DND-41 (cell line): ENCODE data around the gene DOCK4.

Experiments
- ATAC-seq: fragments of 200-7000 bp; cut with Tn5 transposase; 3 replicates; pipeline ENCODE4 v1.9.1; 2021; ENCODE audit warnings: low read depth; ENCODE audit not compliant: insufficient read depth
- DNase-seq: peaks from one replicate; pipeline ENCODE4 v3.0.0-alpha.2; 2020
- H2AFZ ChIP-seq: 2 replicates; pipeline ENCODE4 v1.6.0; 2012; ENCODE audit warnings: low read depth, low read length
- H3K27ac ChIP-seq: 2 replicates; pipeline ENCODE4 v1.5.1; 2012; ENCODE audit warnings: low read length, inconsistent platforms
- H3K27me3 ChIP-seq: fragments of 200-600 bp; sonication (generic); 2 replicates; pipeline ENCODE4 v1.6.0; 2012; ENCODE audit warnings: low read length, mild to moderate bottlenecking, inconsistent platforms; ENCODE audit not compliant: insufficient read depth, poor library complexity
- H3K36me3 ChIP-seq: 2 replicates; pipeline ENCODE4 v1.5.1; 2012; ENCODE audit warnings: low read length, inconsistent platforms; ENCODE audit not compliant: insufficient read depth
- H3K4me1 ChIP-seq: 2 replicates; pipeline ENCODE4 v1.5.1; 2012; ENCODE audit warnings: mild to moderate bottlenecking, low read length; ENCODE audit not compliant: insufficient read depth
- H3K4me2 ChIP-seq: 2 replicates; pipeline ENCODE4 v1.6.0; 2012; ENCODE audit warnings: mild to moderate bottlenecking, moderate library complexity, low read length, inconsistent platforms; ENCODE audit not compliant: insufficient read depth
- H3K4me3 ChIP-seq, 2 experiments: fragments of 200-600 bp in 1 of 2; shearing (Covaris generic) in 1 of 2; 2 replicates each; pipeline ENCODE4 v1.5.1; 2012 to 2016; ENCODE audit warnings: inconsistent platforms in 2 of 2, low read length in 2 of 2, mild to moderate bottlenecking in 2 of 2, low read depth in 1 of 2, moderate library complexity in 1 of 2
- H3K79me2 ChIP-seq: 2 replicates; pipeline ENCODE4 v1.6.0; 2012; ENCODE audit warnings: low read length, inconsistent platforms; ENCODE audit not compliant: insufficient read depth
- H3K9ac ChIP-seq: 2 replicates; pipeline ENCODE4 v1.6.0; 2012; ENCODE audit warnings: low read depth, mild to moderate bottlenecking, inconsistent platforms, low read length, moderate library complexity
- H3K9me3 ChIP-seq: 2 replicates; pipeline ENCODE4 v1.5.1; 2012; ENCODE audit warnings: low read length, moderate library complexity, mild to moderate bottlenecking, inconsistent platforms; ENCODE audit not compliant: insufficient read depth, severe bottlenecking
- H4K20me1 ChIP-seq: 2 replicates; pipeline ENCODE4 v1.6.0; 2012; ENCODE audit warnings: low read length; ENCODE audit not compliant: insufficient read depth
- EZH2 ChIP-seq: IDR thresholded peaks from 3 replicates; pipeline ENCODE4 v1.6.1; 2012; ENCODE audit warnings: borderline replicate concordance, low read depth, mild to moderate bottlenecking, moderate library complexity, low read length, inconsistent platforms; ENCODE audit not compliant: severe bottlenecking
- TF ChIP-seq, protein P1 (sequence below): IDR thresholded peaks from 2 replicates; pipeline ENCODE4 v1.5.1; 2012; ENCODE audit warnings: borderline replicate concordance, low read length, moderate library complexity, mild to moderate bottlenecking; ENCODE audit not compliant: poor library complexity, severe bottlenecking; ENCODE audit errors: extremely low read depth

DOCK4 gene

DNA sequence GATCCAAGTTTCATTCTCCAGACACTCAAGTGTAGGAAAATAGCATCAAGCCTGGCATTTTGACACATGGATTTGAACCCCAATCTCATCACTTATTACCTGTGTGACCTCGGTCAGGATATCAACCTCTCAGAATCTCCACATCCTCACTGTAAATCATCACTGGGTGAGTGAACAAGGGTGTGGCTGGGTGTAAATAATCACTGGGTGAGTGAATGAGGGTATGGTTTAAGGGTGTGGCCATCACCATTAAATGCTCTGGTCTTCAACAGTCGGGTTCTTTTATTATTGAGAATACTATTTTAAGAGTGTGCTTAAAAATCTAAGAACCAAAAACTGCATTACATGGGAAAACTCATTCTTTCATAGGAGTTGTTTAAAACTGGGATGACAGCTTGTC lies 200.1 kb downstream of the DOCK4 start:
- H4K20me1 ChIP-seq = no peaks in the 10 kb centered on the region
- DNase-seq (no peak), ATAC-seq (no peak)
- H3K9me3 ChIP-seq = no peaks in the 10 kb centered on the region
- TF ChIP-seq, protein P1, sequence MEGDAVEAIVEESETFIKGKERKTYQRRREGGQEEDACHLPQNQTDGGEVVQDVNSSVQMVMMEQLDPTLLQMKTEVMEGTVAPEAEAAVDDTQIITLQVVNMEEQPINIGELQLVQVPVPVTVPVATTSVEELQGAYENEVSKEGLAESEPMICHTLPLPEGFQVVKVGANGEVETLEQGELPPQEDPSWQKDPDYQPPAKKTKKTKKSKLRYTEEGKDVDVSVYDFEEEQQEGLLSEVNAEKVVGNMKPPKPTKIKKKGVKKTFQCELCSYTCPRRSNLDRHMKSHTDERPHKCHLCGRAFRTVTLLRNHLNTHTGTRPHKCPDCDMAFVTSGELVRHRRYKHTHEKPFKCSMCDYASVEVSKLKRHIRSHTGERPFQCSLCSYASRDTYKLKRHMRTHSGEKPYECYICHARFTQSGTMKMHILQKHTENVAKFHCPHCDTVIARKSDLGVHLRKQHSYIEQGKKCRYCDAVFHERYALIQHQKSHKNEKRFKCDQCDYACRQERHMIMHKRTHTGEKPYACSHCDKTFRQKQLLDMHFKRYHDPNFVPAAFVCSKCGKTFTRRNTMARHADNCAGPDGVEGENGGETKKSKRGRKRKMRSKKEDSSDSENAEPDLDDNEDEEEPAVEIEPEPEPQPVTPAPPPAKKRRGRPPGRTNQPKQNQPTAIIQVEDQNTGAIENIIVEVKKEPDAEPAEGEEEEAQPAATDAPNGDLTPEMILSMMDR = no peak
- no peak for TF ChIP-seq EZH2
- H3K9ac ChIP-seq = no peak overlapping the region
- no peak overlapping the region for H2AFZ ChIP-seq
- no peaks in the 10 kb centered on the region for H3K79me2 ChIP-seq
- no peaks in the 10 kb centered on the region for H3K27me3 ChIP-seq
- H3K4me1 ChIP-seq = no peaks in the 10 kb centered on the region
- no peaks in the 10 kb centered on the region for H3K36me3 ChIP-seq
- no peak overlapping the region for H3K27ac ChIP-seq
- no peak overlapping the region for H3K4me3 ChIP-seq
- H3K4me2 ChIP-seq = no peak overlapping the region

DNA sequence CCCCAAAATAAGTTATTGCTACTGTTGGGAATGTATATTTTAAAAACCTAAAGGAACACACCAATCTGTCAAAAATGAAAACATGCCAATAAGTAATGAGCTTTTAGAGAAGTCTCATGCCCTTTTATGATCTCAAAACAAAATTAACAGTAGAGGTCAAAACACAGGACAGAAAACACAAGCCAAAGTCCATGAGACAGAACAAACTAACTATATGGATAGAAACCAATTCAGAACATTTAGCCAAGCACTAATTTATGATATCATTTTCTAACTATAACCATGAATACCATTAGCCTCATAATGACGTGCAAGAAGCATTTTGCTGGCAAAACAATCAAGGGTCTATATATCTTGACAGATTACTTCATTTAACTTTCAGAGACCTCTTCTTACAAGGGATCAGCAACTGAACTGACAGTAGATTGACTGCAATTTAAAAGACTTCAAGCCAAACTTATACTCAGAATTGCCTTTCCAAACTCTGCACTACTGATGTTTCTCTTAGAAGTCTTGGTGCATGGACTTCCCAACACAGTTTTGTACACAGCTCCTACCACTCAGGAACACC lies 200.9 kb downstream of the DOCK4 start:
- H3K4me1 ChIP-seq = no peaks in the 10 kb centered on the region
- no peak for ATAC-seq

DNA sequence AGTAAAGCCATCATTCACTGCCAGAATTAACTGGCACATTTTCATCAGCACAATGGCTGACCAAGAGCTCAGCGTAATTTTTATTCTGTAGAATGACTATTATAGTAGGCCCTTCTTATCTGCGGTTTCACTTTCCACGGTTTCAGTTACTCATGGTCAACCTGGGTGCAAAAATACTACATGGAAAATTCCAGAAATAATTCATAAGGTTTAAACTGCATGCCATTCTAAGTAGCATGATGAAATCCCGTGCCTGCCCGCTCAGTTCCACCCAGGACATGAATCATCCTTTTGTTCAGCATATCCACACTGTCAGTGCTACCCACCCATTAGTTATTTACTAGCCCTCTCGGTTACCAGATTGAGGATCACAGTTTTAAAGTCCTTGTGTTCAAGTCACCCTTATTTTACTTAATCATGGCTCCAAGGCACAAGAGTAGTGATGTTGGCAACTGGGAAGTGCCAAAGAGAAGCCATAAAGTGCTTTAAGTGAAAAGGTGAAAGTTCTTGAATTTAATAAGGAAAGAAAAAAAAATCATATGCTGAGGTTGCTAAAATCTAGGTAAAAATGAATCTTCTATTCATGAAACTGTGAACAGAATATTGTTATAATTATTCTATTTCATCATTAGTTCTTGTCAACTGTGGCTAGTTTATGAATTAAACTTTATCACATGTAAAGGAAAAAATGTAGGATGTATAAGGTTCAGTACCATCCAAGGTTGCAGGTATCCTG lies 204.9 kb downstream of the DOCK4 start:
- H4K20me1 ChIP-seq = no peaks in the 10 kb centered on the region
- H3K79me2 ChIP-seq = no peaks in the 10 kb centered on the region
- no peaks in the 10 kb centered on the region for H3K9me3 ChIP-seq
- no peak overlapping the region for H3K9ac ChIP-seq
- TF ChIP-seq, protein P1 = no peak
- no peak for TF ChIP-seq EZH2
- H3K4me3 ChIP-seq = no peak overlapping the region
- no peak overlapping the region for H2AFZ ChIP-seq
- no peak for ATAC-seq
- no peak overlapping the region for H3K4me2 ChIP-seq
- H3K36me3 ChIP-seq = no peaks in the 10 kb centered on the region
- no peaks in the 10 kb centered on the region for H3K4me1 ChIP-seq
- no peaks in the 10 kb centered on the region for H3K27me3 ChIP-seq
- no peak overlapping the region for H3K27ac ChIP-seq
- no peak for DNase-seq

More for the DNA sequence above, 200.9 kb downstream of the DOCK4 start:
- Histone ChIP-seq H3K4me2 (no peak overlapping the region), H3K36me3 (no peaks in the 10 kb centered on the region), H3K79me2 (no peaks in the 10 kb centered on the region), H3K9me3 (no peaks in the 10 kb centered on the region), H3K27me3 (no peaks in the 10 kb centered on the region), H3K9ac (no peak overlapping the region), H4K20me1 (no peaks in the 10 kb centered on the region), H2AFZ (no peak overlapping the region), H3K4me3 (no peak overlapping the region), H3K27ac (no peak overlapping the region)
- TF ChIP-seq, protein P1 = no peak
- TF ChIP-seq EZH2 = no peak
- no peak for DNase-seq
